ENCODE data around the gene CERT1. TPM values are rescaled to one million over a fixed set of nuclear protein-coding genes. Genes with fewer than 3 reads are reported as not detected.

CERT1 gene
- polyA plus RNA-seq, 2 of the 4 experiments (the other 2 are of a cell fraction), result 19.5 to 22.5 TPM

- TF ChIP-seq PBX3 (IDR thresholded peaks at IDR 0.05) (no peak), JUNB (IDR thresholded peaks at IDR 0.05) (no peak), ZFP36 (IDR thresholded peaks at IDR 0.05; ENCODE audit: borderline replicate concordance, partially characterized antibody) (no peak), RNF2 (IDR thresholded peaks at IDR 0.05; ENCODE audit: borderline replicate concordance, low read depth) (no peak), ATOH8 (CRISPR knock-in tag; IDR thresholded peaks at IDR 0.05; ENCODE audit: low read depth) (no peak)
These were observed 40.2 kb downstream of the CERT1 start (continued) for GRCh38 chr5:75471193-75471592.

- no peak for FAIRE-seq
- no peak for ATAC-seq
- no peak overlapping the region for H3K4me2 ChIP-seq
- no peak overlapping the region for H3K27ac ChIP-seq
- peaks cover 10% of the 10 kb centered on the region for H3K4me1 ChIP-seq
- H3K4me3 ChIP-seq, result no peak overlapping the region
- DNase-seq (ENCODE audit: low read depth in 1 of 2, low spot score in 1 of 2), result no peak
- 98% methylated on average over 1 of the region's 1 CpG for WGBS (ENCODE audit: missing lambda C conversion rate)
- ChIA-PET POLR2A (no interaction called here), CTCF (interaction anchor here (0.6 kb wide), 1 partner anchor 19 kb away, joined by 4 read pairs; no protein-coding TSS in a partner anchor)
- H3K9me3 ChIP-seq, result peaks cover 25% of the 10 kb centered on the region
- TF ChIP-seq ZSCAN20 (CRISPR knock-in tag; IDR thresholded peaks at IDR 0.05), result no peak
- no peak for TF ChIP-seq KDM5A (IDR thresholded peaks at IDR 0.05)
- TF ChIP-seq NR3C1 (IDR thresholded peaks at IDR 0.05), result no peak
- TF ChIP-seq TFCP2L1 (CRISPR knock-in tag; IDR thresholded peaks at IDR 0.05), result no peak
- no peak for TF ChIP-seq CHD2 (IDR thresholded peaks at IDR 0.05; ENCODE audit: low read length, partially characterized antibody)
- no peak for TF ChIP-seq ZC3H11A (IDR thresholded peaks at IDR 0.05)
- no peak for TF ChIP-seq CTCF (IDR thresholded peaks at IDR 0.05)
- TF ChIP-seq ELK1 (IDR thresholded peaks at IDR 0.05; ENCODE audit: low read depth, low read length), result no peak
- TF ChIP-seq NFE2L2 (conservative IDR thresholded peaks at IDR 0.05; ENCODE audit: low read length), result no peak
- TF ChIP-seq CBX2 (IDR thresholded peaks at IDR 0.05; ENCODE audit: borderline replicate concordance, low read depth), result no peak
- no peak for TF ChIP-seq CEBPB (IDR thresholded peaks at IDR 0.05)
- TF ChIP-seq ATOH8 (CRISPR knock-in tag; IDR thresholded peaks at IDR 0.05; ENCODE audit: low read depth), result no peak
- TF ChIP-seq SREBF2 (IDR thresholded peaks at IDR 0.05), result no peak
- no peak for TF ChIP-seq KDM1A (IDR thresholded peaks at IDR 0.05; ENCODE audit: low read depth)
- no peak for TF ChIP-seq HOXB13 (CRISPR knock-in tag; IDR thresholded peaks at IDR 0.05; ENCODE audit: low read depth)
- TF ChIP-seq SMC3 (IDR thresholded peaks at IDR 0.05), result no peak
- no peak for TF ChIP-seq HOXA7 (CRISPR knock-in tag; IDR thresholded peaks at IDR 0.05)
- no peak for TF ChIP-seq E2F6 (IDR thresholded peaks at IDR 0.05; ENCODE audit: borderline replicate concordance, low read depth)
- TF ChIP-seq HMGXB4 (CRISPR knock-in tag; IDR thresholded peaks at IDR 0.05; ENCODE audit: borderline replicate concordance), result no peak
These were observed 42.4 kb downstream of the CERT1 start for GRCh38 chr5:75469017-75469416.
